ENCODE measurements around the gene ATP10A. TPM values are rescaled to one million over a fixed set of nuclear protein-coding genes. Genes with fewer than 3 reads are reported as not detected.

ATP10A gene
- total RNA-seq, 1 experiment from 2014 or later, result 3.9 TPM

- no peaks in the 10 kb centered on the region for H3K27me3 ChIP-seq (ENCODE audit: insufficient read depth, low read length)
- H3K23ac ChIP-seq (ENCODE audit: insufficient read length, low read depth, low read length), result no peak overlapping the region
- no peaks in the 10 kb centered on the region for H3K79me1 ChIP-seq (ENCODE audit: insufficient read depth, low read depth, low read length, poor library complexity, severe bottlenecking)
- no peak overlapping the region for H2BK12ac ChIP-seq (ENCODE audit: insufficient read length, low read depth, low read length)
- no CpG with 5 or more reads among the region's 3 CpGs for WGBS (ENCODE audit: extremely low coverage, insufficient read length, low lambda C conversion rate)
- no peak overlapping the region for H3T11ph ChIP-seq (ENCODE audit: low read length)
- H2BK15ac ChIP-seq (ENCODE audit: low read depth, low read length), result no peak overlapping the region
- no peaks in the 10 kb centered on the region for H3K9me3 ChIP-seq (ENCODE audit: control insufficient read depth, low read depth, low read length)
- H3K56ac ChIP-seq (ENCODE audit: insufficient read length, low read depth, low read length), result no peak overlapping the region
- H3K27ac ChIP-seq (ENCODE audit: insufficient read length, low read depth, low read length), result no peak overlapping the region
- H3K9ac ChIP-seq (ENCODE audit: extremely low read depth, insufficient read length, low read length), result no peak overlapping the region
- no peaks in the 10 kb centered on the region; a peak in 2 of 5 replicates for H3K9me3 Mint-ChIP-seq
- H3K14ac ChIP-seq (ENCODE audit: insufficient read depth, low read length), result no peak overlapping the region
- no peaks in the 10 kb centered on the region for H3K79me2 ChIP-seq (ENCODE audit: insufficient read depth, low read length)
- no peaks in the 10 kb centered on the region for H4K20me1 ChIP-seq (ENCODE audit: control insufficient read depth, insufficient read depth, insufficient read length)
- H3K4me3 Mint-ChIP-seq, result no peak overlapping the region
- no peak overlapping the region for H4K91ac ChIP-seq (ENCODE audit: insufficient read length, low read depth, low read length)
- no peak overlapping the region for H3K4me2 ChIP-seq (ENCODE audit: insufficient read depth, insufficient read length, low read length)
- H3K23me2 ChIP-seq (ENCODE audit: insufficient read length, low read depth, low read length, poor library complexity, severe bottlenecking), result peaks cover 2% of the 10 kb centered on the region
- H3K27ac Mint-ChIP-seq, result peak overlapping the region in 1 of 3 experiments; percentile 16; a peak in 2 of 7 replicates
- no peak overlapping the region for H4K5ac ChIP-seq (ENCODE audit: insufficient read length, low read depth, low read length)
- peaks cover 6 to 10% of the 10 kb centered on the region in 2 experiments for H3K4me1 Mint-ChIP-seq
- no peak overlapping the region for H2BK5ac ChIP-seq (ENCODE audit: insufficient read length, low read length)
- H2BK120ac ChIP-seq (ENCODE audit: low read depth, low read length, poor library complexity, severe bottlenecking), result no peak overlapping the region
- H4K8ac ChIP-seq (replicated peaks; ENCODE audit: insufficient read length, low read depth, low read length), result no peak overlapping the region
- no peak overlapping the region for H3K4ac ChIP-seq (ENCODE audit: low read depth, low read length)
- no peaks in the 10 kb centered on the region; a peak in 1 of 7 replicates for H3K36me3 Mint-ChIP-seq (ENCODE audit: insufficient read depth in 1 of 3, low read depth in 3 of 3)
- H3K27me3 Mint-ChIP-seq (ENCODE audit: low read depth), result peaks cover 3% of the 10 kb centered on the region; the same call in 1 of the 2 replicates
- TF ChIP-seq CTCF (conservative IDR thresholded peaks at IDR 0.05), result no peak
- H2AK5ac ChIP-seq (ENCODE audit: insufficient read length, low read length), result no peak overlapping the region
- H2AFZ ChIP-seq (ENCODE audit: low read length), result no peak overlapping the region
- DNase-seq, result no peak
- no peak overlapping the region for H3K18ac ChIP-seq (ENCODE audit: insufficient read length, low read depth, low read length)
- H3K4me1 ChIP-seq (ENCODE audit: insufficient read depth, low read length), result no peaks in the 10 kb centered on the region
- no peak overlapping the region for H2BK20ac ChIP-seq (ENCODE audit: low read depth, low read length, poor library complexity, severe bottlenecking)
Observed at GRCh38 chr15:25892126-25892525, 29.0 kb upstream of the ATP10A start.
